Measurements from ENCODE around the gene CWC27. TPM values are rescaled to one million over a fixed set of nuclear protein-coding genes. Genes with fewer than 3 reads are reported as not detected.

Gene CWC27
- polyA plus RNA-seq, 1 of the 3 experiments (the other 2 are of a cell fraction) = 6.6 TPM

- WGBS (ENCODE audit: low lambda C conversion rate) = 93% methylated on average over 1 of the region's 1 CpG
- Histone ChIP-seq H2AFZ (ENCODE audit: low read depth) (no peak overlapping the region), H3K4me2 (no peak overlapping the region), H3K27me3 (ENCODE audit: insufficient read depth) (no peaks in the 10 kb centered on the region), H3K79me2 (ENCODE audit: insufficient read depth) (no peaks in the 10 kb centered on the region), H3K9me2 (no peaks in the 10 kb centered on the region), H3F3A (replicated peaks; ENCODE audit: insufficient read depth) (no peaks in the 10 kb centered on the region), H3K9me3 (no peaks in the 10 kb centered on the region), H3K4me3 (ENCODE audit: low read depth in 2 of 2, low read length in 1 of 2) (no peak overlapping the region), H3K27ac (ENCODE audit: low read depth in 2 of 2, low read length in 1 of 2) (no peak overlapping the region), H3K4me1 (ENCODE audit: control insufficient read depth in 1 of 2, insufficient read depth in 2 of 2, low read depth in 1 of 2, low read length in 1 of 2) (peaks cover 6 to 10% of the 10 kb centered on the region in 2 experiments; a peak in 2 of 4 replicates), H3K9ac (no peak overlapping the region), H4K20me1 (ENCODE audit: insufficient read depth) (no peaks in the 10 kb centered on the region), H3K36me3 (replicated peaks in 1 of 2; ENCODE audit: control insufficient read depth in 1 of 2, insufficient read depth in 2 of 2, low read length in 1 of 2) (no peaks in the 10 kb centered on the region)
- DNase-seq = no peak
- TF ChIP-seq MXI1 (IDR thresholded peaks at IDR 0.05; ENCODE audit: low read depth, low read length) (no peak), NRF1 (IDR thresholded peaks at IDR 0.05; ENCODE audit: low read depth, low read length) (no peak), SMC3 (IDR thresholded peaks at IDR 0.05; ENCODE audit: low read depth, low read length) (no peak), MEF2A (IDR thresholded peaks at IDR 0.05; ENCODE audit: borderline replicate concordance, low read depth) (no peak), MAX (IDR thresholded peaks at IDR 0.05; ENCODE audit: low read depth) (no peak), IRF3 (IDR thresholded peaks at IDR 0.05; ENCODE audit: low read depth, low read length) (no peak), USF1 (IDR thresholded peaks at IDR 0.05; ENCODE audit: borderline replicate concordance, low read depth) (no peak), ELF1 (IDR thresholded peaks at IDR 0.05) (no peak), YY1 (IDR thresholded peaks at IDR 0.05; ENCODE audit: low read depth) (no peak), GATA2 (CRISPR knock-in tag; IDR thresholded peaks at IDR 0.05) (no peak), ZBTB33 (IDR thresholded peaks at IDR 0.05; ENCODE audit: borderline replicate concordance, low read depth) (no peak), SIN3A (IDR thresholded peaks at IDR 0.05; ENCODE audit: borderline replicate concordance, low read depth, low read length) (no peak), FOXJ3 (CRISPR knock-in tag; IDR thresholded peaks at IDR 0.05) (no peak), POLR2AphosphoS5 (IDR thresholded peaks at IDR 0.05; ENCODE audit: low read depth, low read length) (no peak), RCOR1 (IDR thresholded peaks at IDR 0.05; ENCODE audit: low read length) (no peak), RXRA (IDR thresholded peaks at IDR 0.05; ENCODE audit: borderline replicate concordance, low read depth) (no peak), TAF1 (IDR thresholded peaks at IDR 0.05; ENCODE audit: borderline replicate concordance, low read depth, low read length) (no peak), NFIC (IDR thresholded peaks at IDR 0.05; ENCODE audit: borderline replicate concordance) (no peak)
- ChIA-PET CTCF (no interaction called here), POLR2A (no interaction called here)
These were observed 298.4 kb downstream of the CWC27 start for GRCh38 chr5:65067147-65067506.

Other genes starting within 250 kb of the CWC27 start
- gene SHISAL2B, start 78.4 kb upstream of the CWC27 start, polyA plus RNA-seq (2012; rRNA removed) = 0.16 TPM in 1 of 2 replicates, not detected in the other
- gene SREK1IP1, start 239 bp upstream of the CWC27 start, polyA plus RNA-seq (2012; rRNA removed) = 1.2 TPM in 2 replicates

Data from SK-N-SH (cell line).